GM18508 (cell line): ENCODE measurements around the gene SMYD2.

Experiments used
- ATAC-seq: cut with Tn5 transposase; IDR thresholded peaks from one replicate; pipeline ENCODE4 v1.9.1; 2021; ENCODE audit warnings: moderate number of reproducible peaks; ENCODE audit not compliant: insufficient read depth, unreplicated experiment

SMYD2 gene

DNA sequence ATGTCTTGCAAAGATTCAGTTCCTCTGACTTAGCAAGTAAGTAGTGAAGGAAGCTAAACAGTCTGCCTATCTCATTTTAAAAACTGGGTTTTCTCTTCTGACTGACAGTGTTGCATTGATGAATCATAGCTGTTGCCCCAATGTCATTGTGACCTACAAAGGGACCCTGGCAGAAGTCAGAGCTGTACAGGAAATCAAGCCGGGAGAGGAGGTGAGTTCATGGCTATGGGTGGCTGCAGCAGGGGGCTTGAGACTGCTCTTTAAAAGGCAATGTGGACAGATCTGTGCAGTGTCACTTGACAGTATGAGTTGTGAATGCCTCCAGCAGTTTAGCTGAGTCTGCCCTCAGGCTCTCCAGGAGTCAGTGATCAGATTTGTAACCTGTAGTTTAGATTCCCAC is 46.6 kb downstream of the SMYD2 start:
- ATAC-seq = no peak

DNA sequence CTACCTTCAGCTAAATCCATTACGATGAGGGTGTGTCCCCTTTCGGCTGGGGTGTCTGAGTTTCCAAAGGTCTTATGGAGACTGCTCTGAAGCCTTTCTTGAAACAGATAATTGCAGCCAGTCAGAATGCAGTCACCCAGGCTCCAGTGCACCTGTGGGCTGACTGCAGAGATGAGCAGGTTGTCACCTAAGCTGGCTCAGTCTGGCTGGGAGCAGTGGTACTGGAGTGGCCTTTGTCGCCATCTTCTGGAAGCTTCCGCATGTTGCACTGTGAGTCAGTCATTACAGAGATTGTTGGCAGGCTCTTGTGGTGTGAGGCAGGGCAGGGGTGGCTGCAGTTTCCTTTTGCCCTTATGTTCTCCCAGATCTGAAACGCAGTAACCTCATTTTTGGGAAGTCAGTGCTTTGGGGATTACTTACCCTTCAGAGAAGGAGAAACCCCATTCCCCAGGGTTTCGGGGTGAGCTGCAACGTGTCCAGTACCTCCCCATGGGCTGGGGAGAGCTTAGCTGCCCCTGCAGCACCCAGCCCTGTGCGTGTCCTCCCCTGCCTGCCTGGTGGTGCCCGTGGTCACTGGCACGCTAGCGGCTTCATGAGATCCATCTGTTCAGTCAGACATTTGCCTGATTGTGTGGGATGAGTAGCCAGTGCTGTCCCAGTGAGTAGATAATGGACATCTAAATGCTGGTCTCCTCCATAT is 48.0 kb downstream of the SMYD2 start:
- peak; percentile 87 for ATAC-seq

DNA sequence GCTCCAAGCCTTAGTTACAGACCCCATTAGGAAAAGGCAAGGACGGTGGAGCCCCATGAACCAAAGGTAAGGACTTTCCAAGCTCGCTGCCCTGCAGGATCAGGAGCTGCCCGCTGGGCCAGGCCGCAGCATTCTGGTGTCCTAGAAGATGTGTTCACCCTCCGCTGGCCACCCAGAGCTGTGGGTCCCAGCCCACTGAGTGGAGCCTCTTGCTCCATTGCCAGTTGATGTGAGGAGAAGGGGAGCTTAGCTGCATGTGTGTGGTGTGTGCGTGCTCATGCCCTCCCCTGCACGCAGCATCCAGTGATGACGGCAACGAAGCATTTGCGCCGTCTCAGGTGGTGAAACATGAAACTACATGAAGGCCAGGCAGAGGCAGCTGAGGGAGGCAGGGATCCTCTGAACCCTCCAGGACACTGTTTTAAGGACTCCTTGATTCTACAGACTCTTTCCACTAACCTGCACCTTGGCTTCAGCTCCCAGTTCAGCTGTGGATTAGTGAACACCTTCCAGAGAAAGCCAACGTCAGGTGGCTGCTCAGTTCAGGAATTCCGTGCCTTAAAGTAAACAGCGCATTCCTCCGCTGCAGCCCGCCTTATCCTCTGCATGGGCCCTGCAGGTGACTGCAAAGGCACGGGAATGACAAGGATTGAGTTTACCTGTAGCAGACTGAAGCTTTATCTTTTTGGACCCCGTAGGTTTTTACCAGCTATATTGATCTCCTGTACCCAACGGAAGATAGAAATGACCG is 48.7 kb downstream of the SMYD2 start:
- no peak for ATAC-seq

DNA sequence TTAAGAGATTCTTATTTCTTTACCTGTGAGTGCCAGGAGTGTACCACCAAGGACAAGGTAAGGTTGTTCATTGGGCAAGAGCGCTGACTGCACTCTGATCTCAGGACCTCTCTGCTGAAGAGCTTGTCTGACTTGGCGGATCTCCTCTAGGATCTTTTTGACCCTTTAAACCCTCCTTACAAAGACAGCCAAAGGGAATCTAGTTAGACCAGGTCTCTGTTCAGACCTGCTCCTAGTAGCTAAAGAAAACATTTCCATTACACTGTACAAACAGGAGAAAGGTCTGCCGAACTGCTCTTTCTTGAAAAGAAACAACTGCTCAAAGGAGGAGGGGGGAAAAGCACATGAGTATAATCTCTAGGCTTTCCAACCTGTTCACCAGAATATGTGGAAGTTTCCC is 49.3 kb downstream of the SMYD2 start:
- ATAC-seq = no peak

DNA sequence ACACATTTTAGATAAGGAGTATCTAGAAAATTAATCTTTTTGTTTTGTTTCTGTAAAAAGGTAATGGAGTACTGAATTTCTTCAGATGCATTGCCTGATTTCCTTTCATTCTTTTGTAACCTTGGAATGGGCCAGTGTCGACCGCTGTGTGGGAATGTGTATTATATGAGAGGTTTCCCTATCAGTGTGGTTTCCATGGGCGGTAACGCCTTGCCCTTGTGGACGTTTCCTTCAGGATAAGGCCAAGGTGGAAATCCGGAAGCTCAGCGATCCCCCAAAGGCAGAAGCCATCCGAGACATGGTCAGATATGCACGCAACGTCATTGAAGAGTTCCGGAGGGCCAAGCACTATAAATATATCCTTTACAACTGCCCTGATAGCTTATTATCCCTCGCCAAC is 49.8 kb downstream of the SMYD2 start:
- no peak for ATAC-seq

DNA sequence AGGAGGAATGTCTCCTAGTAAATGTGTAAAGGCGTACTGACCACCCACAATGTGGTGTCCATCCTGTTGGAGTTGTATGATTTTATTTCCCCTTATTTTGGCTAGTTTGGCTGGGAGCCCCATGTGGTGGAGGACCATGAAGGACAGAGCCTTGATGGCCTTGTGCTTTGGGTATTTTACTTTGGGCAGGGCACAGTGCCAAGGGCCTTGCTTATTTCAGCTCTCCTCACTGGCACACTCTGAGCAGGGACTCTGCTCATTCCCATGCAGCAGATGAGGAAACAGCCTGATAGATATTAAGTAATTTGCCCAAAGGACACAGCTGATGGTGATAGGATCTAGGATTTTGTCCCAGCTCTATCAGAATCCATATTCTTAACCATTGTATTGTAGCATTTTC is 50.2 kb downstream of the SMYD2 start:
- no peak for ATAC-seq

DNA sequence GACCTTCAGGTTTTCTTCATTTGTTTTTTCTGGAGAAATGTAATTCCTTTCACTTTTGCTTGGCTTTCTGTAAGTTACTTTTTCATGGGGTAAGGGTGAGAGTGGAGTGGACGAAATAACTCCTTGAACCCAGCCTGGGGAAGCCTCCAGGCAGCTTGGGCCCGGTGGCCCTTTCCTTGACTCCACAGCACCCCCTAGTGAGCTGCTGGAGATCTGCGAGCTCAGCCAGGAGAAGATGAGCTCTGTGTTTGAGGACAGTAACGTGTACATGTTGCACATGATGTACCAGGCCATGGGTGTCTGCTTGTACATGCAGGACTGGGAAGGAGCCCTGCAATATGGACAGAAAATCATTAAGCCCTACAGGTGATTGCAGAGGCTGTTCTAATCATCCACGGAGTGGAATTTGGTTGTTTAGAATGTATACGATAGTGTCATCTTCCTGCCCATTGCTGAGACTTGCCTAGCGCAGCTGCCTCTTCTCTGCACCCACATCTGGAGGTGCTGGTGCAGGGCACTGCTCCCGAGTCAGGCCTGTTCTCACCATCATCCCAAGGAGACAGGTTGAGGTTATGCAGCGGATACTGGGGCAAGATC is 51.0 kb downstream of the SMYD2 start:
- no peak for ATAC-seq

DNA sequence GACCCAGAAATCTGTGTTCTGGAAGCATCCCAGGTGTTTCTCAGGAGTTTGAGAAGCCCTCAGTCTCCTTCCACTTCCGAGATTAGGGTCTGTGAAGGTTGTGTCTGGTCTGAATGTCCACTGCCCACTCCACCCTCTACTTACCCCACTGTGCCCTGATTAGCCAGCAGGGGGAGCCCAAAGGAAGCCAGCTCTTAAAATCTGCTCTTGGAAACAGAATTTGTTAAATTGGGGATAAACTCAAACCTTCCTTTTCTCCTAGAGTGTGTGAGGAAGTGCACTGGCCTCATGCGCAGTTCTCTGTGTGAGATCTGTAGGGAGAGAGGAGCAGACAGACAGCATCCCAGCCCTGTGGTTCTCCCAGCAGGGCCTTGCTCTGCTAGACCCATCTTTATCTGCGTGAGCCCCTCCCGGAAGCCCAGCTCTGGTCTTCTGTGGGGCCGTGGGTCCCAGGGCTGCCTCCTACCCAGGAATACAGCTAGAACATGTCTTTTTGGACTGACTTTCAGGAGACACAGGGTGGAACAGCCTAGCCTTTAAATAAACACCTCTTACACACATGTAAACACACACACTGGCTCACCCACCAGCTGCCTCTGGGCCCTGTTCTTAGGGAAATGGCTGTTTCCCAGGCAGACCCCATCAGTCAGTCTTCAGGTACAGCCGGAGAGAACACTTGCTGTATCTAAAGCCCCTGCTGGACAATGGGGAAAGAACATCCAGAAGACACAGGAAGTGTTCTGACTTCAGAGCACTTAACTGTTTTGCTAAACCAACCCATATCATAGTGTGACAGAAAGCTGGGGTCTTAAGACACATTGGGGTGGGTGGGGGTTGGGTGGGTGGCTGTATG is 52.2 kb downstream of the SMYD2 start:
- ATAC-seq = no peak

DNA sequence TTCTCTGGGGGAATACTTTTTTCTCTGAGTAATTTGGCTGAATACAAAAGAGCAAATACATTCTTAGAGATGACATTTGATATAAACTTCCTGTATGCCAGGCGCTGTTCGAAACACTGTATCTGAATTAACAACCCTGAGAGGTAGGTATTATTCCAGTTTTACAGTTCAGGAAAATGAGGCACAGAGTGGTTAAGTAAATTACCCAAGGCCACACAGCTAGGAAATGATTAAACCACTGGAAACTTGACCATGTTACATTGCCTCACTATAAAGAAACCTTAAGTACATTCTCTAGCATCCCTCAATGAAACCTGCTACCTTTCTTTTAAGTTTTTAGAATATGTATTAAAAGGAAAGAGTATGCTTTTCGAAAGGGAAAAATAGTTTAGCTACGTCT is 54.6 kb downstream of the SMYD2 start:
- no peak for ATAC-seq

DNA sequence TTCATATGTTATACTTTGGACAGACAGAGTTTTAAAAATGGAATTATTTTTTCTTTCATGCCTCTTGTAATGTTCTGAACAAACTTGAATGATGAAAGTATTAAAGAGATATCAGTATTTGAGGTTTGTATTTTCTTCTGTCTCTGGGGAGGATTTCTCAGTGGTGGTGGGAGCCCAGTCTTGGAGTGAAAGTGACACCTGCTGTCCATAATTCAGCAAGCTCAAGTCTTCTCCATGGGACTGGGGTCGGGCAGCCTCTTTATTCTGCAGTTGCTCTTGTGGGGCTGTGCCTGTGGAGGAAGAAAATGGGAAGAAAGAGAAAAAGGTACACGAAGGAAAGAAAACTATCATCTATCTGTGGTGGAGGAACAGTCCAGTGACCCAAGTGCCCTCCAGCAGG is 56.1 kb downstream of the SMYD2 start:
- no peak for ATAC-seq

DNA sequence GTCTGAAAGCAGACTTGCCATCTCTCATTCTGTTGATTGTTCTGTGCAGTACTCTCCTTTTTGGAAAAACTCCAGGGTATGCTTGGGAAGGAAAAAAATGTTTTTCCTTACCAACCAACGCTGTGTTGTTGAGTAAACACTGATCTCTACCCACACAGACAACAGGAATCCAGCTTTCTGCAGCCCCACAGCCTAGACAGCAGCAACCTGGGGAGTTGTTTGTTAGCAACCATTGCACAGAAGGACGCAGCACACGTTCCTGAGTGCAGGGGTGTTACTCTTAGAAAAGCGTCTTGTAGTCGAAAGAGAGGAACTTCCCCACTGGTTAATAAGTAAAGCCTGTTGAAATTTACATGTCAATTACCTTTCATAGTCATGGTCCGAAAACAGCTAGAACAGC is 56.6 kb downstream of the SMYD2 start:
- no peak for ATAC-seq

DNA sequence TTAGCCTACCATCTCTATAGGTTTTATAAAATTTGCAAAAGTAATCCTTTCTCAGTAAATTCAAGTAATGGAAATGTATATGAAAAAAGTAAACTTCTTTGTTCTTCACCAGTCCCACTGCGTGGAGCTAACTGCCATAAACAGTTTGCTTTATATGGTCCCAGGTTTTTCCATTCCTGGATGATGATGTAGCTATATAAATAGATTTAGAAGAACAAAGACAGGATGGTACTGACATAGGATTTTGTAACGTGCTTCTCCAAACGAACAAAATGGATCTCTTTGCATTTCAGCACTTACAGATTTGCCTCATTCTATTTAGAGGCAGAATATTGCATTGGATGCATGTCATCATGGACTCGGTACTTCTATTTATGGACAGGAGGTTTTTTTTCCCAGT is 57.3 kb downstream of the SMYD2 start:
- ATAC-seq = no peak

DNA sequence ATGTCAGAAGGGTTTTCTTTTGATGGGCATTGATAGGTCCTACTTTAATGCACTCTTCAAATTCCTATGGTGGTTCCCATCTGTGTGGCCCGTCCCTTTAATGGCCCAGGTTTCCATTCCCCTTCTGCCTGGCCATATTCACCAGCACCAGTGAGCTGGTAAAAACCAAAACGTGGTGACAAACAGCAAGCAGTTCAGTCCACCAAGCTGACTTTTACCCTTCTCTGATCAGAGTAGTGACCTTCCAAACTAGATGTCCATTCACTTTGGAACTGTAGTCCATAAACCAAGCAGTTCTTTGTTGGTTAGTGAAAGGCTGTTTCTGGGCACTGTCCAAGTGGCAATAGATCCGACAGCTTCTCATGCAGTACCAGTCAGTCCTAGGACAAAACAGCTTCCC is 60.5 kb downstream of the SMYD2 start:
- ATAC-seq = no peak

DNA sequence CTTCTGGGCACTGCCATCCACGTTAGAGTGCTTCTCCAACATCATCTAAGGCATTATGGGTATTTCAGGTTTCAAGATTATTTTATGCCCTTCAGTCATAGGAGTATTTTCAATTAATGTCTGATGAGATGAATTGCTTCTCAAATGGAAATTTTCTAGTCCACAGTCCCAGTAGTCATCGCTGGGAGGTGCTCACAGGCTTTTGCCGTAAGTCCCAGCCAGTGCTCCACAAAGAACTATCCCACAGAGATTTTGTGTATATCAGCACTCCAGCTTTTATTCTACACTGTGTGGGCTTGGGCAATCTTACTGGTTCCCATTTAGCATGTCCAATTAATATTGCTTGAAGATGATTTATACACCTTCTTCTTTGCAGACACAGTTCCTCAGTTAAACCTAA is 61.0 kb downstream of the SMYD2 start:
- no peak for ATAC-seq

DNA sequence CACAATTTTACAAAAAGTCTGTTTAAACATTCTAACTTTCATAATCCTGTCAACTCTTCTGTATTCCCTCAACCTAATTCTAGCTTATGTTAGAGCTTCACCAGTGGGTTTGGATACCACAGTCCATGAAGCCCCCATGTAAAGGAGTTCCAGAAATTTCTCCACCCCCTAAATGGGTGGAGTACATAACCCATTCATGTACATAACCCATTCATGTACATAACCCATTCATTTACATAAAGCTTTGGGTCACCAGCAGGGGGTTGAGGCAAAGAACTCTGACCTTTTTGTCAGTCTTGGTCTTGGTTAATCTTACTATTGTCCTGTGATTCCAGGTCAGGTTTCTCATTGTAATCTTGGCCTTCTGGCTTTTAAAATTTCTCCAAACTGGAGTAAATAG is 61.6 kb downstream of the SMYD2 start:
- no peak for ATAC-seq

DNA sequence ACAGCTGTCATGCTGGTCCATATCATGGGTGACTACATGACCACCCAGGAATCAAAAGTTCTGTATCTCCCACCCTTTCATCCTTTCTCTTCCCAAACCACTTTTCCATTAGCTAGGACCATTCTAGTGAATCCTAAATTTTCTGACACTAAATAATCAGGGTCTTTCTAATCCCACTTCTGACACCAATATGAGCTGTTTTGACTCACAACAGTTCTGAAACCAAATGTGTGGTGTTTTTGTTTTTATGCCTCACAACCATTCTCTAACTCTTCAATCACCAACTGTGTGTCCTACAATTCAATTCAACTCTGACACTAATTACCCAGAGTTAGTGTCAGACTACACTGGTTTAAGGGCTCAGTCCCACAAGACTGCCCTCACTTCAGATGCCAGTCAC is 63.9 kb downstream of the SMYD2 start:
- no peak for ATAC-seq

DNA sequence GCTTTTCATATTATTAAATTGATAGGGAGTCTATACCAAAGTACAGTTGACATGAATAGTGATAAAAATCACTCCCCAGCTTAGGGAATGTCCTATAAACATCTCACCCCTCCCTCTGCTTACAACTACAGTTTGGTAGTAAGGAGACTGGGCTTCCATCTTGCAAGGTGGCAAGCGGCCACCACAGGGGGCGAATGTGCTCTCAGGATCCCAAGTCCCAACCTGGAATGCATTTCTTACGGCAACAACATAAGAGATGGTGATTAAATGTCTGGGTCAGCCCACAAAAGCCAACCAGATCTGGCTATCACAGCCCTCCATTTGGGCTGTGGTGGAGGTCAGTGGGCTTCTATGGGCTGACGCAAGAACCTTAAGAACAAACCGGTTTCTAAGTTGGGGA is 68.0 kb downstream of the SMYD2 start:
- ATAC-seq = no peak

DNA sequence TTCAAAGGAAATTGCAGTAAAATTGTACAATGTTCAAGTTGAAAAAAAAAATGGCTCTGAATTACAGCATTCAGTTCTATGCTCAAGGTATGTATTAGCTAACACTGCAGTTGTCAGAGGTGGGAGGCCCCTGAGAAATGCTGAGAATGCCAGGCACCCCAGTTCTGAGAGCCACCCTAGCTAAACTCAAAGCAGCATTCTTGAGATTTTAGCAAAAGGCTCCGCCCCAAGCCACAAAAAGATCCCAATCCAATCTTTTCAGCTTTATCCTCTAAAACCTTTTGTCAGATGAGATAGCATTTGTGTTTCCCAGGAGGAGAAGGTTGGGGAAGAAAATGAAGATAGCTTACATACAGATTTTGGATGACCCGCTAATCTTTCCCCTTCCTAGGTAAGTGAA is 68.8 kb downstream of the SMYD2 start:
- ATAC-seq = no peak

DNA sequence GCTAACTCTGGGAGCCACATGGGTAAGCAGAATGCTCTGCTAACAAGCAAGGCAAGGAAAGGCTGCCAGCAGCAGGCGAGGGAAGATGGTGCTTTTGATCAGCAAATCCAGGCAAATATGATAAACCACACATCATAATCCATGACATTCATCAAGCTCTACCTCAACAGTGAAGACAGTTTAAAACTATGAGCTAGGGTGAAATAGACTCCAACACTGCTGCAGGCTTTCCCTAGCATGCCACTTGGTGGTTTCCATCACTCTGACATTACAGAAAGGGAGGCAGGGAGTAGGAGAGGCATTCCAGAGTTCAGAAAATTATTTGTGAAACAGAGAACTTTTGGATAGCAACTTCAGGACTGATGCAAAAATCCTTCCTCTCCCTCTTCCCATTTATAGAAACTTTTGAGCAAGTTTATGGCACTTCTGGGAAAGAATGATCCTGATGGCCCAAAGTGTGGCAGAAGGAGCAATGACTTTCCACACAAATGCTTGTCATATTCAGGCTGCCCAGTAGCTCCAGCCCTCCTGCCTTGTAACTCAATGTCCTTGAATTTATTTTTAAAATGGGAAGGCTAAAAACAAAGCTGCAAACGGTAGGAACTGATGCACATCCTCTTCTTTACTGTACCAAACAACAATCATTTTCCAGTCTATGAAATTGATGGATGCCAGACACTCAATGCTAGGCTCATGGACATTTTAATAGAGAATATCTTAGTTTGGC is 70.8 kb downstream of the SMYD2 start:
- no peak for ATAC-seq

DNA sequence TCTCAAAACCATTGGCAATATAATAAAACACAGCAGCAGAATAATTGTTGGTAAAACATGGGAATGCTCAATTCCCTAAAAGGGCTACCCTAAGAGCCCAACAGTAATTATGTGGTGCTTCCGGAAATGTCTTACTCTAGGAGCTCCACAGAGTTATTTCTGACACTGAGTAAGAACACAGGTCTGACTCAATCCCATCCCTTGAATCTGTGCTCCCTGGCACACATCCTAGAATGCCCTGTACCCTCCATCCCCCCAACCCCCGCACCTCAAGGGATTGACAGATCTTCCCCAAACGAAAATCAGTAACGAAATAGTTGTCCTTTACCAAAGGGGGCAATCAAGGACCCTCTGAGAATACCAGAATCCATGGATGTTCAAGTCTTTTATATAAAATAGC is 71.9 kb downstream of the SMYD2 start:
- ATAC-seq = no peak
